MM.1S (cell line): ENCODE results near the gene CCSER1.

ENCODE experiments used
- DNase-seq: peaks from one replicate; pipeline ENCODE4 v3.0.0-alpha.2; 2015
- H2AFZ ChIP-seq: fragments of 300-600 bp; sonication (generic); 2 replicates; pipeline ENCODE4 v1.6.0; 2016; ENCODE audit warnings: antibody characterized with exemption, low read length
- H3F3A ChIP-seq: fragments of 300-600 bp; sonication (generic); 2 replicates; pipeline ENCODE4 v1.6.1; 2016; ENCODE audit warnings: mild to moderate bottlenecking, antibody characterized with exemption, low read length, moderate library complexity, mixed read lengths; ENCODE audit not compliant: insufficient read depth
- H3K27ac ChIP-seq: fragments of 300-600 bp; sonication (generic); 2 replicates; pipeline ENCODE4 v1.5.1; 2016; ENCODE audit warnings: mild to moderate bottlenecking, low read length
- H3K27me3 ChIP-seq: fragments of 300-600 bp; sonication (generic); replicated peaks from 2 replicates; pipeline ENCODE4 v1.6.0; 2016; ENCODE audit warnings: low read length; ENCODE audit not compliant: insufficient read depth
- H3K36me3 ChIP-seq: fragments of 300-600 bp; sonication (generic); replicated peaks from 2 replicates; pipeline ENCODE4 v1.6.1; 2016; ENCODE audit warnings: mild to moderate bottlenecking, low read length, mixed read lengths; ENCODE audit not compliant: insufficient read depth
- H3K4me1 ChIP-seq: fragments of 300-600 bp; sonication (generic); 2 replicates; pipeline ENCODE4 v1.6.1; 2016; ENCODE audit warnings: low read length, mixed read lengths
- H3K4me2 ChIP-seq: fragments of 300-600 bp; sonication (generic); 2 replicates; pipeline ENCODE4 v1.6.0; 2016; ENCODE audit warnings: low read depth, low read length
- H3K4me3 ChIP-seq: fragments of 300-600 bp; sonication (generic); 2 replicates; pipeline ENCODE4 v1.5.1; 2016; ENCODE audit warnings: low read length, mixed read lengths
- H3K79me2 ChIP-seq: fragments of 300-600 bp; sonication (generic); 2 replicates; pipeline ENCODE4 v1.6.1; 2016; ENCODE audit warnings: mixed run types, low read length, mixed read lengths
- H3K9ac ChIP-seq: fragments of 300-600 bp; sonication (generic); 2 replicates; pipeline ENCODE4 v1.6.1; 2016; ENCODE audit warnings: low read length, mixed read lengths
- H3K9me2 ChIP-seq: fragments of 300-600 bp; sonication (generic); replicated peaks from 2 replicates; pipeline ENCODE4 v1.6.1; 2016; ENCODE audit warnings: mild to moderate bottlenecking, low read length, mixed read lengths; ENCODE audit not compliant: insufficient read depth
- H3K9me3 ChIP-seq: fragments of 300-600 bp; sonication (generic); replicated peaks from 2 replicates; pipeline ENCODE4 v1.6.1; 2016; ENCODE audit warnings: mild to moderate bottlenecking, low read length, mixed read lengths; ENCODE audit not compliant: insufficient read depth
- H4K20me1 ChIP-seq: fragments of 300-600 bp; sonication (generic); 2 replicates; pipeline ENCODE4 v1.6.1; 2016; ENCODE audit warnings: mild to moderate bottlenecking, low read length, moderate library complexity, mixed read lengths; ENCODE audit not compliant: insufficient read depth
- EZH2 ChIP-seq: fragments of 300-600 bp; sonication (generic); optimal IDR thresholded peaks from 2 replicates; pipeline ENCODE3; 2017; ENCODE audit warnings: low read depth, mild to moderate bottlenecking, antibody characterized with exemption, low read length, mixed read lengths
- EZH2phosphoT487 ChIP-seq: fragments of 300-600 bp; sonication (generic); IDR thresholded peaks from 2 replicates; pipeline ENCODE4 v1.6.1; 2018; ENCODE audit warnings: antibody characterized with exemption, low read length
- TF ChIP-seq, protein P1 (sequence below): fragments of 300-600 bp; sonication (generic); IDR thresholded peaks from 2 replicates; pipeline ENCODE4 v1.5.1; 2016; ENCODE audit warnings: antibody characterized with exemption, low read length, mixed read lengths

CCSER1 gene

DNA sequence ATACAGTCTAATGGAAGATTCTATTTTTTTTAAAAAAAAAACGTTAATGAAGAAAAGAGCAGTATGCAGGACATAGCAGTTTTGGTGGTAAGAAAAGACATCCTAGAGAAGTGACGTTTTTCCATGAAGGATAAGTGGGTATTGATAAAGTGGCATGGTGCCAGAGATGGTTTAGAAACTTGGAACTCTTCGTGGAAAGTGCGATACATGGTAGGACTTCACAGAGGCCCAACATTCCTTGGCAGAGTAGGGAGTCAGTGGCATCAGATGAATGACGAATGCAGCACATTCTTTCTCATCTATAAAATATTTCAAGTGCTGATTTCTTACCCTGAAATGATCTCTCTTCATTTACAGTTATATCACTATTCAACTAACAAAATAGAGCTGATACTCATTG is 298.7 kb downstream of the CCSER1 start:
- H3F3A ChIP-seq, result no peaks in the 10 kb centered on the region
- H3K9me2 ChIP-seq, result no peaks in the 10 kb centered on the region
- H3K27me3 ChIP-seq, result no peaks in the 10 kb centered on the region
- H3K4me3 ChIP-seq, result no peak overlapping the region
- no peaks in the 10 kb centered on the region for H3K79me2 ChIP-seq
- no peaks in the 10 kb centered on the region for H3K4me1 ChIP-seq
- H4K20me1 ChIP-seq, result no peaks in the 10 kb centered on the region
- H2AFZ ChIP-seq, result no peak overlapping the region
- no peak for DNase-seq
- H3K27ac ChIP-seq, result no peak overlapping the region
- H3K4me2 ChIP-seq, result no peak overlapping the region
- no peaks in the 10 kb centered on the region for H3K9me3 ChIP-seq
- no peak overlapping the region for H3K9ac ChIP-seq
- no peak for TF ChIP-seq EZH2
- TF ChIP-seq, protein P1, sequence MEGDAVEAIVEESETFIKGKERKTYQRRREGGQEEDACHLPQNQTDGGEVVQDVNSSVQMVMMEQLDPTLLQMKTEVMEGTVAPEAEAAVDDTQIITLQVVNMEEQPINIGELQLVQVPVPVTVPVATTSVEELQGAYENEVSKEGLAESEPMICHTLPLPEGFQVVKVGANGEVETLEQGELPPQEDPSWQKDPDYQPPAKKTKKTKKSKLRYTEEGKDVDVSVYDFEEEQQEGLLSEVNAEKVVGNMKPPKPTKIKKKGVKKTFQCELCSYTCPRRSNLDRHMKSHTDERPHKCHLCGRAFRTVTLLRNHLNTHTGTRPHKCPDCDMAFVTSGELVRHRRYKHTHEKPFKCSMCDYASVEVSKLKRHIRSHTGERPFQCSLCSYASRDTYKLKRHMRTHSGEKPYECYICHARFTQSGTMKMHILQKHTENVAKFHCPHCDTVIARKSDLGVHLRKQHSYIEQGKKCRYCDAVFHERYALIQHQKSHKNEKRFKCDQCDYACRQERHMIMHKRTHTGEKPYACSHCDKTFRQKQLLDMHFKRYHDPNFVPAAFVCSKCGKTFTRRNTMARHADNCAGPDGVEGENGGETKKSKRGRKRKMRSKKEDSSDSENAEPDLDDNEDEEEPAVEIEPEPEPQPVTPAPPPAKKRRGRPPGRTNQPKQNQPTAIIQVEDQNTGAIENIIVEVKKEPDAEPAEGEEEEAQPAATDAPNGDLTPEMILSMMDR, result no peak
- no peak for TF ChIP-seq EZH2phosphoT487
- no peaks in the 10 kb centered on the region for H3K36me3 ChIP-seq

DNA sequence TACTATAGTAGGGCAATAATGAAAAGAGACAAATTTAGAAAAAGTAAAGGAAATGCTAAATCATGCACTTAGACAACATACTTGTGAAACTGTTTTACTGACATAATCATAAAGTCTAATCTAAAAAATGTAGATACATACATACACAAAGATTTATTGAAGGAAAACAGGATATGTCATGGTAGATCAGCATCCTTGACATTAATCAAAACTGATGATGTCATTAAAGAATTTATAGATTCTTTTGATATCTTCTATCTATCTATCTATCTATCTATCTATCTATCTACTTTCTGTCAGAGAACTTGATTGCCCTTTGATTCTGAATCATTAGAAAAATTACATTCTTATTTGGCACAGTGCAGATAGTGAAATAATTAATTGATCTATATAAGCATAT is 311.3 kb downstream of the CCSER1 start:
- Histone ChIP-seq H3K36me3 (no peaks in the 10 kb centered on the region), H3K4me1 (no peaks in the 10 kb centered on the region), H3K4me2 (no peak overlapping the region), H3K27ac (no peak overlapping the region), H3K27me3 (no peaks in the 10 kb centered on the region), H3K9me3 (no peaks in the 10 kb centered on the region), H3K79me2 (no peaks in the 10 kb centered on the region), H3K9ac (no peak overlapping the region), H3F3A (no peaks in the 10 kb centered on the region), H3K9me2 (no peaks in the 10 kb centered on the region), H2AFZ (no peak overlapping the region), H3K4me3 (no peak overlapping the region), H4K20me1 (no peaks in the 10 kb centered on the region)
- DNase-seq, result no peak
- TF ChIP-seq EZH2 (no peak), EZH2phosphoT487 (no peak)
- TF ChIP-seq, protein P1, result no peak

DNA sequence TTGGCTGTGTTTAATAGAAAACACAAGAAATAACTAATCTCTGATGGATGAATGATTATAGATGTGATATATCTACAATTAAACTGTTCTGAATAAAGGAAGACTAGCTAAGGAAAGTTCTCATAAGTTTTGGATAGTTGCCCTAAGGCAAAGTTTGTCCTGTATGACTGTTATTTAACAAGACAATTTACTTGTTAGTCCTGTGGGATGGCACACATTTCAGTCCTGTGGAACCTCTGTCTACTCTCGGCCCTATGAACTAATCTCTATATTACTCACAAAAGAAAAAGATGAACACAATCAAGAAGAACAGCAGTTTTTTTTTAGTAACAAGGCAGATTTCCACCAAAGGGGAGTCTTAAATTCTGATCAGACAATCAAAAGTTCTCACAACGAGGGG is 314.6 kb downstream of the CCSER1 start:
- no peak for DNase-seq
- Histone ChIP-seq H3K4me1 (no peaks in the 10 kb centered on the region), H2AFZ (no peak overlapping the region), H3K9ac (no peak overlapping the region), H3F3A (no peaks in the 10 kb centered on the region), H3K27me3 (no peaks in the 10 kb centered on the region), H3K4me3 (no peak overlapping the region), H4K20me1 (no peaks in the 10 kb centered on the region), H3K79me2 (no peaks in the 10 kb centered on the region), H3K27ac (no peak overlapping the region), H3K4me2 (no peak overlapping the region), H3K36me3 (no peaks in the 10 kb centered on the region), H3K9me3 (no peaks in the 10 kb centered on the region), H3K9me2 (no peaks in the 10 kb centered on the region)
- TF ChIP-seq, protein P1, result no peak
- TF ChIP-seq EZH2phosphoT487 (no peak), EZH2 (no peak)

DNA sequence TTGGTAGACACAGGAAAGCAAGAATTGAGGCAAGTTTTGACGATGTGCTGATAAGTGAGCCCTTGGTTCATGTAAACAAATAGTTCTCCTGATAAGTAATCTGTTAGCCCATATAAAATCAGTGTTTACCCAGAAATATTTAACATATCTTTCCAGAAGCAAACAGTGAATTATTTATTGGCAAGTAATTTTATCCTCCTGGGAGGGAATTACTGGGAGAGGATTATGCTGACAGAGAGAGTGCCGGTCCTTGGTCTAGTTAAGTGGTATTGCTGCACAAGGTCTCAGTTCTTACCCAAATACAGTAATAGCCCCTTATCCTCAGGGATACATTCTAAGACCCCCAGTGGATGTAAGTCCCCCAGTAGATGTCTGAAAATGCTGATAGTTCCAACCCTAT is 315.4 kb downstream of the CCSER1 start:
- H3K9ac ChIP-seq, result no peak overlapping the region
- H2AFZ ChIP-seq, result no peak overlapping the region
- no peak for DNase-seq
- H3K27me3 ChIP-seq, result no peaks in the 10 kb centered on the region
- no peaks in the 10 kb centered on the region for H3K36me3 ChIP-seq
- no peaks in the 10 kb centered on the region for H3K9me3 ChIP-seq
- TF ChIP-seq, protein P1, result no peak
- no peak for TF ChIP-seq EZH2phosphoT487
- H3K27ac ChIP-seq, result no peak overlapping the region
- no peak overlapping the region for H3K4me3 ChIP-seq
- H3K4me1 ChIP-seq, result no peaks in the 10 kb centered on the region
- no peak overlapping the region for H3K4me2 ChIP-seq
- no peaks in the 10 kb centered on the region for H3K9me2 ChIP-seq
- H3F3A ChIP-seq, result no peaks in the 10 kb centered on the region
- no peaks in the 10 kb centered on the region for H4K20me1 ChIP-seq
- no peaks in the 10 kb centered on the region for H3K79me2 ChIP-seq
